Keratinocyte (primary cell): ENCODE results near the gene SNTB2. TPM values are rescaled to one million over a fixed set of nuclear protein-coding genes. Genes with fewer than 3 reads are reported as not detected.

Source experiments
- DNase-seq: peaks from one replicate; pipeline ENCODE4 v3.0.0-alpha.2; 2011; ENCODE audit warnings: low read depth, missing footprints, low spot score
- FAIRE-seq: peaks from 2 replicates; lab custom pipeline; 2011; peaks lifted over from hg19 to GRCh38; lab: Jason Lieb, UNC
- H2AFZ ChIP-seq: 2 replicates; pipeline ENCODE4 v1.6.0; 2012; ENCODE audit warnings: low read length, control low read depth, inconsistent platforms; ENCODE audit not compliant: control insufficient read depth
- H3K27ac ChIP-seq: 2 replicates; pipeline ENCODE4 v1.5.1; 2011; ENCODE audit warnings: low read length; ENCODE audit not compliant: control insufficient read depth, insufficient read depth
- H3K27me3 ChIP-seq: 3 replicates; pipeline ENCODE4 v1.6.0; 2011; ENCODE audit warnings: low read length; ENCODE audit not compliant: control insufficient read depth, insufficient read depth; ENCODE audit errors: extremely low read depth
- H3K36me3 ChIP-seq, 2 experiments: 2 replicates in 1 of 2; 3 replicates in 1 of 2; pipeline ENCODE4 v1.5.1; 2011; ENCODE audit warnings: low read length in 2 of 2, mild to moderate bottlenecking in 1 of 2; ENCODE audit not compliant: control insufficient read depth in 2 of 2, insufficient read depth in 2 of 2; ENCODE audit errors: extremely low read depth in 1 of 2
- H3K4me1 ChIP-seq: 3 replicates; pipeline ENCODE4 v1.5.1; 2011; ENCODE audit warnings: low read length; ENCODE audit not compliant: control insufficient read depth, insufficient read depth; ENCODE audit errors: extremely low read depth
- H3K4me2 ChIP-seq: 3 replicates; pipeline ENCODE4 v1.6.0; 2011; ENCODE audit warnings: low read depth, low read length; ENCODE audit not compliant: control insufficient read depth, insufficient read depth; ENCODE audit errors: extremely low read depth
- H3K4me3 ChIP-seq, 3 experiments: fragments of 200-600 bp in 1 of 3; sonication (generic) in 1 of 3; 2 replicates in 2 of 3; 3 replicates in 1 of 3; pipeline ENCODE4 v1.5.1; 2011 to 2016; ENCODE audit warnings: low read length in 3 of 3, mild to moderate bottlenecking in 3 of 3, control low read depth in 2 of 3, inconsistent platforms in 1 of 3, low read depth in 1 of 3, mixed read lengths in 1 of 3, mixed run types in 1 of 3, moderate library complexity in 1 of 3; ENCODE audit not compliant: control insufficient read depth in 2 of 3, insufficient read depth in 2 of 3; ENCODE audit errors: extremely low read depth in 1 of 3
- H3K79me2 ChIP-seq: 2 replicates; pipeline ENCODE4 v1.6.0; 2012; ENCODE audit warnings: low read length; ENCODE audit not compliant: control insufficient read depth, insufficient read depth
- H3K9ac ChIP-seq: 3 replicates; pipeline ENCODE4 v1.6.0; 2011; ENCODE audit warnings: low read length; ENCODE audit not compliant: control insufficient read depth, insufficient read depth; ENCODE audit errors: extremely low read depth
- H3K9me1 ChIP-seq: 3 replicates; pipeline ENCODE4 v1.6.0; 2011; ENCODE audit warnings: low read length; ENCODE audit not compliant: control insufficient read depth, insufficient read depth; ENCODE audit errors: extremely low read depth
- H3K9me3 ChIP-seq: 2 replicates; pipeline ENCODE4 v1.5.1; 2012; ENCODE audit warnings: low read depth, low read length; ENCODE audit not compliant: control insufficient read depth
- H4K20me1 ChIP-seq: 3 replicates; pipeline ENCODE4 v1.6.0; 2011; ENCODE audit warnings: low read length; ENCODE audit not compliant: control insufficient read depth, insufficient read depth; ENCODE audit errors: extremely low read depth
- CTCF ChIP-seq, 3 experiments: IDR thresholded peaks in 1 of 3; conservative IDR thresholded peaks in 1 of 3; optimal IDR thresholded peaks in 1 of 3; 2 replicates in 2 of 3; 3 replicates in 1 of 3; pipeline versions ENCODE3 to v1.5.1; 2011; ENCODE audit warnings: low read length in 3 of 3, mild to moderate bottlenecking in 3 of 3, moderate library complexity in 2 of 3, control low read depth in 1 of 3, inconsistent platforms in 1 of 3; ENCODE audit not compliant: insufficient read depth in 2 of 3; ENCODE audit errors: extremely low read depth in 1 of 3
- EZH2 ChIP-seq: IDR thresholded peaks from one replicate; pipeline ENCODE4 v1.6.1; 2012; ENCODE audit warnings: inconsistent platforms, mild to moderate bottlenecking, low read length, moderate library complexity
- dilution Hi-C: fragments of 300-500 bp; cut with MboI; formaldehyde crosslinking; loops from one replicate; pipeline ENCODE4 v1.7.0; 2020; ENCODE audit warnings: low sequenced_read_pairs; ENCODE audit not compliant: extremely low pct_ligation_motif_present
- polyA plus RNA-seq, 5 experiments: library from polyadenylated mRNA; depleted of rRNA in 3 of 5; stranded (reverse) in 3 of 5; stranded (forward) in 1 of 5; unstranded in 1 of 5; fragments of >200 nt; gene quantifications; 1 replicate in 1 of 5; 2 replicates in 3 of 5; 3 replicates in 1 of 5; pipeline versions ENCODE4 v1.2.1 to v1.2.3, GENCODE V29; 2011 to 2012; ENCODE audit warnings: missing spikeins in 2 of 5, low read depth in 1 of 5, low replicate concordance in 1 of 5

Gene SNTB2
- polyA plus RNA-seq, 1 donor (not counting 4 experiments of a cell fraction or from before 2014, with no cell fraction given) = 15.9 TPM

GRCh38 chr16:69244336-69244735 is 57.4 kb downstream of the SNTB2 start:
- TF ChIP-seq CTCF (optimal IDR thresholded peaks at IDR 0.05 in 1 of 3, IDR thresholded peaks at IDR 0.05 in 1 of 3, conservative IDR thresholded peaks at IDR 0.05 in 1 of 3; ENCODE audit: extremely low read depth in 1 of 3, insufficient read depth in 2 of 3, low read length in 3 of 3) = no peak
- no peak for TF ChIP-seq EZH2
- Histone ChIP-seq H4K20me1 (no peaks in the 10 kb centered on the region), H3K79me2 (peaks cover 6% of the 10 kb centered on the region), H3K4me3 (no peak overlapping the region), H3K4me1 (no peaks in the 10 kb centered on the region), H3K9ac (no peak overlapping the region), H3K27ac (no peak overlapping the region), H3K27me3 (no peaks in the 10 kb centered on the region), H3K4me2 (no peak overlapping the region), H3K36me3 (peaks cover 2 to 3% of the 10 kb centered on the region in 2 experiments), H2AFZ (no peak overlapping the region), H3K9me1 (no peaks in the 10 kb centered on the region), H3K9me3 (no peaks in the 10 kb centered on the region)
- no peak for DNase-seq
- dilution Hi-C loops = no loop called here
- no peak for FAIRE-seq

- H3K9me1 ChIP-seq = no peaks in the 10 kb centered on the region
- no peak overlapping the region for H3K27ac ChIP-seq
- no peaks in the 10 kb centered on the region for H3K4me1 ChIP-seq
- no peak for FAIRE-seq
- DNase-seq = no peak
- H3K4me2 ChIP-seq = no peak overlapping the region
- peaks cover 2 to 4% of the 10 kb centered on the region in 2 experiments for H3K36me3 ChIP-seq
- H3K4me3 ChIP-seq = no peak overlapping the region
- TF ChIP-seq EZH2 = no peak
- TF ChIP-seq CTCF (optimal IDR thresholded peaks at IDR 0.05 in 1 of 3, IDR thresholded peaks at IDR 0.05 in 1 of 3, conservative IDR thresholded peaks at IDR 0.05 in 1 of 3; ENCODE audit: extremely low read depth in 1 of 3, insufficient read depth in 2 of 3, low read length in 3 of 3) = no peak
- H3K9me3 ChIP-seq = no peaks in the 10 kb centered on the region
- no peak overlapping the region for H2AFZ ChIP-seq
- H3K27me3 ChIP-seq = no peaks in the 10 kb centered on the region
- no peak overlapping the region for H3K9ac ChIP-seq
- peaks cover 1% of the 10 kb centered on the region for H3K79me2 ChIP-seq
- no peaks in the 10 kb centered on the region for H4K20me1 ChIP-seq
- dilution Hi-C loops = no loop called here
These were observed 63.1 kb downstream of the SNTB2 start for GRCh38 chr16:69250081-69250480.
